Breast epithelium (tissue), 4 donors: Measurements from ENCODE around the gene ANKRA2. TPM values are rescaled to one million over a fixed set of nuclear protein-coding genes. Genes with fewer than 3 reads are reported as not detected.

Source experiments
- DNase-seq, 2 donors: peaks; one replicate each; pipeline ENCODE4 v3.0.0-alpha.2; 2019; ENCODE audit warnings: low spot score in 2 of 2
- H3K27ac ChIP-seq, 2 donors: fragments of 200-600 bp; sonication (generic) in 1 of 2; one replicate each; pipeline ENCODE4 v1.5.1; 2016 to 2019; ENCODE audit warnings: mild to moderate bottlenecking in 1 of 2
- H3K27me3 ChIP-seq, 2 donors: fragments of 200-600 bp; sonication (generic) in 1 of 2; one replicate each; pipeline versions ENCODE4 v1.5.1 to v1.6.0; 2017 to 2019; ENCODE audit warnings: control low read depth in 1 of 2, mild to moderate bottlenecking in 1 of 2
- H3K36me3 ChIP-seq: fragments of 200-600 bp; one replicate; pipeline ENCODE4 v1.5.1; 2019
- H3K4me1 ChIP-seq, 2 donors: fragments of 200-600 bp; sonication (generic); one replicate each; pipeline ENCODE4 v1.5.1; 2016 to 2019; ENCODE audit warnings: control low read depth in 1 of 2
- H3K4me3 ChIP-seq, 3 donors: fragments of 200-600 bp; sonication (generic); 1 replicate in 2 of 3; 2 replicates in 1 of 3; pipeline ENCODE4 v1.5.1; 2016 to 2019; ENCODE audit warnings: mild to moderate bottlenecking in 3 of 3, moderate library complexity in 2 of 3
- H3K9me3 ChIP-seq, 2 donors: fragments of 200-600 bp; sonication (generic) in 1 of 2; one replicate each; pipeline ENCODE4 v1.5.1; 2016 to 2019; ENCODE audit warnings: control low read depth in 1 of 2
- POLR2A ChIP-seq: fragments of 450-650 bp; IDR thresholded peaks from one replicate; pipeline ENCODE4 v1.6.1; 2016; ENCODE audit warnings: antibody characterized with exemption, mild to moderate bottlenecking, moderate library complexity
- POLR2AphosphoS5 ChIP-seq, 3 donors: sonication (generic); formaldehyde crosslinking; IDR thresholded peaks; one replicate each; pipeline ENCODE4 v1.6.1; 2017; ENCODE audit warnings: antibody characterized with exemption in 3 of 3
- intact Hi-C: fragments of 100-400 bp; cut with DNase I; formaldehyde crosslinking; loops from one replicate; pipeline ENCODE4 v1.15.1; 2023; ENCODE audit warnings: low total_unique reads
- total RNA-seq, 3 donors: library from RNA; depleted of rRNA; stranded (reverse); fragments of >200 nt; gene quantifications; one replicate each; pipeline ENCODE4 v1.1.0, GENCODE V29; 2016
- TF ChIP-seq, protein P1 (sequence below), 3 donors: fragments of 450-650 bp; IDR thresholded peaks; one replicate each; pipeline ENCODE4 v1.5.1; 2016 to 2017; ENCODE audit warnings: antibody characterized with exemption in 3 of 3, mild to moderate bottlenecking in 3 of 3, moderate library complexity in 3 of 3

Gene ANKRA2
- 10 to 100 TPM; 28.8 to 83.9 (median 44.2) TPM for total RNA-seq

- peaks cover 9% of the 10 kb centered on the region for H3K36me3 ChIP-seq
- intact Hi-C loops, result no loop called here
- no peaks in the 10 kb centered on the region for H3K9me3 ChIP-seq
- H3K4me1 ChIP-seq, result peaks cover 0 to 10% of the 10 kb centered on the region in 2 donors
- DNase-seq, result peak; percentile 98 to 100
- TF ChIP-seq, protein P1, sequence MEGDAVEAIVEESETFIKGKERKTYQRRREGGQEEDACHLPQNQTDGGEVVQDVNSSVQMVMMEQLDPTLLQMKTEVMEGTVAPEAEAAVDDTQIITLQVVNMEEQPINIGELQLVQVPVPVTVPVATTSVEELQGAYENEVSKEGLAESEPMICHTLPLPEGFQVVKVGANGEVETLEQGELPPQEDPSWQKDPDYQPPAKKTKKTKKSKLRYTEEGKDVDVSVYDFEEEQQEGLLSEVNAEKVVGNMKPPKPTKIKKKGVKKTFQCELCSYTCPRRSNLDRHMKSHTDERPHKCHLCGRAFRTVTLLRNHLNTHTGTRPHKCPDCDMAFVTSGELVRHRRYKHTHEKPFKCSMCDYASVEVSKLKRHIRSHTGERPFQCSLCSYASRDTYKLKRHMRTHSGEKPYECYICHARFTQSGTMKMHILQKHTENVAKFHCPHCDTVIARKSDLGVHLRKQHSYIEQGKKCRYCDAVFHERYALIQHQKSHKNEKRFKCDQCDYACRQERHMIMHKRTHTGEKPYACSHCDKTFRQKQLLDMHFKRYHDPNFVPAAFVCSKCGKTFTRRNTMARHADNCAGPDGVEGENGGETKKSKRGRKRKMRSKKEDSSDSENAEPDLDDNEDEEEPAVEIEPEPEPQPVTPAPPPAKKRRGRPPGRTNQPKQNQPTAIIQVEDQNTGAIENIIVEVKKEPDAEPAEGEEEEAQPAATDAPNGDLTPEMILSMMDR (IDR thresholded peaks at IDR 0.05), result no peak
- TF ChIP-seq POLR2AphosphoS5 (IDR thresholded peaks at IDR 0.05) (peak; percentile 67 to 95 (median 83)), POLR2A (peak; percentile 58)
- H3K27ac ChIP-seq, result peak within 1 kb of the TSS; percentile 92 to 97
- H3K27me3 ChIP-seq, result no peaks in the 10 kb centered on the region
- peak within 1 kb of the TSS; percentile 61 to 88 (median 72) for H3K4me3 ChIP-seq
These were observed at the start of gene ANKRA2, which contains the start of gene UTP15 for GRCh38 chr5:73565139-73565968. TSS of gene ANKRA2 (minus strand) at chr5:73565639. CDS start at chr5:73562881, 2,758 bp downstream. TSS of gene UTP15 (plus strand) at chr5:73565743. CDS start at chr5:73567345, 1,602 bp downstream.

GRCh38 chr5:73615085-73615484 is 49.6 kb upstream of the ANKRA2 start:
- no peak overlapping the region for H3K4me3 ChIP-seq
- TF ChIP-seq POLR2AphosphoS5 (IDR thresholded peaks at IDR 0.05) (no peak), POLR2A (no peak)
- TF ChIP-seq, protein P1 (IDR thresholded peaks at IDR 0.05), result no peak
- H3K27ac ChIP-seq, result no peak overlapping the region
- no peaks in the 10 kb centered on the region for H3K9me3 ChIP-seq
- H3K4me1 ChIP-seq, result no peaks in the 10 kb centered on the region
- H3K36me3 ChIP-seq, result no peaks in the 10 kb centered on the region
- no peak for DNase-seq
- no peaks in the 10 kb centered on the region for H3K27me3 ChIP-seq
- intact Hi-C loops, result no loop called here

- Histone ChIP-seq H3K27ac (no peak overlapping the region), H3K4me1 (no peaks in the 10 kb centered on the region), H3K4me3 (no peak overlapping the region), H3K27me3 (no peaks in the 10 kb centered on the region), H3K36me3 (no peaks in the 10 kb centered on the region), H3K9me3 (no peaks in the 10 kb centered on the region)
- intact Hi-C loops, result no loop called here
- TF ChIP-seq, protein P1 (IDR thresholded peaks at IDR 0.05), result no peak
- TF ChIP-seq POLR2AphosphoS5 (IDR thresholded peaks at IDR 0.05) (no peak), POLR2A (no peak)
- no peak for DNase-seq
These were observed 47.4 kb upstream of the ANKRA2 start for GRCh38 chr5:73612799-73613198.

GRCh38 chr5:73607228-73607627 is 41.8 kb upstream of the ANKRA2 start:
- Histone ChIP-seq H3K27ac (no peak overlapping the region), H3K36me3 (no peaks in the 10 kb centered on the region), H3K27me3 (no peaks in the 10 kb centered on the region), H3K9me3 (peaks cover 0 to 2% of the 10 kb centered on the region in 2 donors), H3K4me3 (no peak overlapping the region), H3K4me1 (peaks cover 0 to 6% of the 10 kb centered on the region in 2 donors)
- DNase-seq, result no peak
- intact Hi-C loops, result no loop called here
- TF ChIP-seq POLR2A (no peak), POLR2AphosphoS5 (IDR thresholded peaks at IDR 0.05) (no peak)
- TF ChIP-seq, protein P1 (IDR thresholded peaks at IDR 0.05), result no peak

- Histone ChIP-seq H3K4me3 (no peak overlapping the region), H3K27me3 (no peaks in the 10 kb centered on the region), H3K36me3 (no peaks in the 10 kb centered on the region), H3K9me3 (peaks cover 0 to 10% of the 10 kb centered on the region in 2 donors), H3K27ac (no peak overlapping the region), H3K4me1 (peaks cover 0 to 6% of the 10 kb centered on the region in 2 donors)
- DNase-seq, result no peak
- intact Hi-C loops, result no loop called here
- TF ChIP-seq POLR2AphosphoS5 (IDR thresholded peaks at IDR 0.05) (no peak), POLR2A (no peak)
These were observed 40.8 kb upstream of the ANKRA2 start for GRCh38 chr5:73606206-73606753.
